ENCODE measurements around the gene OSM.
A peak's percentile ranks its signal among the peaks of the same experiment; 100 is the strongest.

The OSM gene

GRCh38 chr22:30266445-30267381 lies at the start of gene OSM:
OSM (minus strand) TSS chr22:30266851; CDS start chr22:30266799, 52 bp downstream.
- peak; percentile 77 for DNase-seq

GRCh38 chr22:30315962-30316576 lies 49.4 kb upstream of the OSM start:
- DNase-seq = peak; percentile 29

DNA sequence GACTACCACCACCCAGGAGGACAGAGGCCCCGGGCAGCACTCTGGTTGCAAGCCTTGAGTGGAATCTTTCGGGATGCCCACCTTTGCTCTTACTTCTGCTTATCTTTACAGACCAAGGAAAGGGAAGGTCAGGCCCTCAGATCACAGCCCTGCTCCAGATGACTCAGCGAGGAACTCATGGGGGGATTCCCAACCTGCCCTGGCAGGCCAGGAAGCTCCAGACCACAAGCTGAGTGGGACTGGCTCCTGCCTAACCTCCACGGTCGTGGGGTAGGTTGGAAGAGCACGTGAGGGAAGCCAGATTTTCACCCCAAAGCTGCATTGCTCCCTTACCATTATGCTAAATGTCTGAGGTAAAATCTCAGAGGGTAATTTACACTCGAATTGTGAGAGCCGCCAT lies 48.3 kb upstream of the OSM start:
- peak; percentile 59 for DNase-seq

- no peak for DNase-seq
Measured at GRCh38 chr22:30313527-30314363, 47.1 kb upstream of the OSM start.

GRCh38 chr22:30312053-30312452 lies 45.4 kb upstream of the OSM start:
- DNase-seq = peak; percentile 49

DNA sequence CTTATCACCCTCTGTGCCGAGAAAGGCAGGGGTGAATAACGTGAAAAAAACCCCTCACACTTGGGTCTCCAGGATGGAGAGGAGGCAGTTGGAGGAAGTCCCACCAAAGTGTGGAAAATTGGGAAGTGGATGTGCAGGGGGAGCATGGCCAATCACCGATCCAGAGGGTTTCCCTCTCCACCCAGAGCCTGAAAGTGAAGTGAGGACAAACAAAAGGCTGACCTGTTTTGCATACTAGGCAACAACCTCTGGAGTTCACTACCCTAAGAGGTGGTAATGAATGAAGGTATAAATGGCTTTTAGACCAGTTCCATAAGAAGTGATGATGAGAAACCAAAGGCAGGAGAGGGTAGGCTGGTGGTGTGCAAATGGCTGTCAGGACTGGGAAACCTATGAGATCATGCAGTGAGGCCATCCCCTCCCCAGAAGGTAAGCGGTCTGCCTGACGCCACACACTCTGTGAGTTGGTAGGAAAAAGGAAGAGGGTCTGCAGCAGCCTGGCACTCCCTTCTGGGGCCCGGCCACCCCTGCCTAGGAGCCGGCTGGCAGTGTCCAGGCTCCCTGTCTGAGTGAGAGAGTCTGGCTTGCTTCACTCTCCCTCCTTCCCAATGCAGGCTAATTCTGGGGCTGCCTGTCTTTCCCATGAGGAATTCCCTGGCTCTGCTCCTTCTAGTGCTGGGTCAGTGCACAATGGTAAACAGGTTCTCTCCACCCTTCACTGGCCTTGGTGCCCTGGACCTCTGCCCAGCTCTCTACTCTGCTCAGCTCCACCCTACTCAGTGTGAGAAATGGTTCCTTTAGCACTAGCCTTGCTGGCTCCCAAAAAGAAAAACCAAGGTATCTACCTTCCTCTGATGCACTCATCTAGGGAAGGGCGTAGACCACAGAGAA lies 44.5 kb upstream of the OSM start:
- DNase-seq = no peak

- DNase-seq = peak; percentile 51
Measured at GRCh38 chr22:30309951-30310741, 43.5 kb upstream of the OSM start.

- DNase-seq = peak; percentile 62
Measured at GRCh38 chr22:30308518-30309230, 42.0 kb upstream of the OSM start.

DNA sequence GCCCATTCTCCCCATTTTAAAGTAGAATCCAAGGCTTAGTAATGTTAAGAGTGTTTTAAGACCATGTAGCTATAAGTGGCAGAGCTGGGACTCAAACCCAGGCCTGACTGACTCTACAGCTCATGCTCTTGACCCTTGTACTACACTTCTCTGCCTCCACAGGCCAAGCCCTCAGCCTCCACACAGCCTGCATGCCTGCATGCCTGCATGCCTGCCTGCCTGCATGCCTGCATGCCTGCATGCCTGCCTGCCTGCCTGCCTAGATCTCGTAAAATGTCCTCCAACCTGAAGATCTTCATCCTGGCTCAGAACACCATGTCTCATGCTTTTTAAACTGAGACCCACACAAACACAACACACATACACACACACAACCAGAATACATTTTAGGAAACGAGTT lies 41.4 kb upstream of the OSM start:
- DNase-seq = no peak

GRCh38 chr22:30307041-30307574 lies 40.5 kb upstream of the OSM start:
- DNase-seq = peak; percentile 27

DNA sequence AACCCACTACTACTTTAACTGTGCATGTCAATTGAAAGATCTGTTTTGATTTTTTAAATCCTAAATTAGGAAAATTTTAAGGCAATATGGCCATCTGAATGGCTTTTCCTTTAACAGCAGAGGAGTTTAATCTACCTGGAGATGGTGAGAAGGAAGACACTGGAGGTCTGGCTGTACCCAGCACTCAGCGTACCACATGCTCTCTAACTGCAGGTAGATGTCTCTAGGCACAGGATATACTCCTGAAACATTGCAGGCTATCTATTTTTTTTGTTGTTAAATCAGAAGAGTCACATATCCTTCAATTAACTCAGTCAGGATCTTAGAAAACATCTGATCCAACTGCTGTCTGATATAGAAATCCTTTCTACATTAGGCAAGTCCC lies 40.0 kb upstream of the OSM start:
- peak; percentile 31 for DNase-seq

GRCh38 chr22:30305906-30306626 lies 39.4 kb upstream of the OSM start:
- DNase-seq = peak; percentile 46

- DNase-seq = peak; percentile 74
Measured at GRCh38 chr22:30305519-30305905, 38.9 kb upstream of the OSM start.

GRCh38 chr22:30304495-30305244 lies 38.0 kb upstream of the OSM start:
- DNase-seq = no peak

- DNase-seq = no peak
Measured at GRCh38 chr22:30302810-30303138, 36.1 kb upstream of the OSM start.

GRCh38 chr22:30301995-30302809 lies 35.6 kb upstream of the OSM start:
- peak; percentile 32 for DNase-seq

DNA sequence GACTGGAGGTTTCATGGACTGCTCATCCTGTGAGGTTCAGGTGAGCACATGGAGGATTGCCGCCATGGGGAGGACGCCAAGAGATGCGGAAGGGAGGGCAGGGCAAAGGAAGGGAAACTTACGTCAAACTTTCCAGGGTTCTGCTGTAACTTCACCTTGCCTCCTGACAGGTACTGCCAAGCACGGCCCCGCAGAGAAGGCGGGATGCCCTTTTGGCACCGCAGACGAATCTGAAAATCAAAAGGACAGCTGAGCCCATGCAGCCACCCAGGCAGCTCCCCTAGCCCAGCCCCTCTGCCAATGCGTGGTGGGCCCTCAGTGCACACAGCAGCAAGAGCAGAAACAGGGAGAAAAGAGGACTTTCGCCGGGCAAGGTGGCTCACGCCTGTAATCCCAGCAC lies 32.7 kb upstream of the OSM start:
- no peak for DNase-seq
